Superior temporal gyrus (tissue), 1 donor: Measurements from ENCODE around the gene RASGRF2.

ENCODE experiments used
- DNase-seq: peaks from one replicate; pipeline ENCODE4 v3.0.0-alpha.2; 2016; ENCODE audit errors: extremely low spot score

Gene RASGRF2

DNA sequence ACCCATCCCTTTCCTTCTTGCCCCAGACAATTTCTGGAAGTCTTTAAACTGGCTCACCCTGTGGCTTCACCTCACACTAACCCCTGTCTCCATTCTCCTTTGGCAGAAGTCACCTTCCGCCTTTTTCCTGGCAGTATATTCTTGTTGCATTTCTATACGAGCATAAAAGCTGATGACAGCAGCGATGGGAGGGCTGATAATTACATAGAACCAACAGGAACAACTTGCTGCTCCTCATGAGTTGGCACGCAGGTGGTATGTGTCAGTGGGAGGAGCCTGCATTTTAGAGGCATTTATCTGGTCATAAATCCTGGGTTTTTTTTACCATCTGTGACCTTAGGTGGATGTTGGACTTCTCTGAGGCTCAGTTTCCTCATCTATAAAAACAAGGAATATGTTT lies 211.6 kb downstream of the RASGRF2 start:
- no peak for DNase-seq

DNA sequence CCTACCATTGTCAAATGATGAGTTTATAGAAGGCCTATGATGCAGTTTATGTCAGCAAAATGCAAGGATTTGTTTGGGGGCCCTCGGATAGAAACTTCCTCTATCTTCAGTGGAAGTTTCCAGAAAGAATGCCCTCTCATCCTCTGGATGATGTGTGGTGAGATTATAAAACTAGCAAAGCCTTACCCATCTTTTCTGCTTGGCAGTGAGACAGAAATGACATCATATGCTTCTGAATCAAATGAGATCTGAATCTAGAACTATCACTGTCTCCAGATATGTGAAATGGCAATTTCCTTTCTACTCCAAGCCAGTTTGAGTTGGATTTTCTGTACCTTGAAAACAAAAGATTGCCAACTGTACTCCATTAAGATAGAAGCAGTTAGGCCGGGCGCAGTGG lies 212.5 kb downstream of the RASGRF2 start:
- no peak for DNase-seq

DNA sequence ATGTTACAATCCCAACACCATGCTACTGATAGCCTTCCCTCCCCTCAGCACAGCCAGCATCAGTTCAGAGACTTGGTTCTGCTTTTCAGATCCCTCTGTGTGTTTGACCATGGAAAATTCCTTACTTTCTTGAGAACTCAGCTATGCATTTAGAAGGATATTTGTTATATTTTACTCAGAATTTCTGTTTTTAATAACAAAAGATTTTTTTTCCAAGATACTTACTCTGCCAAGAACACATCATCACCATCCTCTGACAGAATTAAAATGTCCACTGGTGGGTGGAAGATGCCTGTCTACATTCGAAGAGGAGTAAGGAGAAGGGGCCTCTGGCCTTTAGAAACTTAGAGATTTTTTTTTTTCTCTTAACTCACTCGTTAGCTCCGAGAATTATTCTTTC lies 216.9 kb downstream of the RASGRF2 start:
- no peak for DNase-seq

DNA sequence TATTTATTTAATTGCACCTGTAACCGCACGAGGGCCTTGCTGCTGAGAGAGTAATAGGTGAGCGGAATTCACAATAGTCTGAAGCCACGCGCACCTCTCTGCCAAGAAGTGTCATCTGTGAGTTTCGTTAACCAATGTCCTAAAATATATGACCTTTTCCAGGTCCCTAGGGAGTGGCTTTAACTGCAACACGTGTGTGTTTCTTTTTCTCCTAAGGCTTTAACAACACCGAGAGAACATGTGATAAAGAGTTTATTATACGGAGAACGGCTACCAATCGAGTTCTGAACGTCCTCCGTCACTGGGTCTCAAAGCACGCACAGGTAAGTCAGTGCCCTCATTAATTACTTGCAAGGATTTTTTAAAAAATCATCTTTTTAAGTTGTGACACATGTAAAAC lies 219.8 kb downstream of the RASGRF2 start:
- no peak for DNase-seq

DNA sequence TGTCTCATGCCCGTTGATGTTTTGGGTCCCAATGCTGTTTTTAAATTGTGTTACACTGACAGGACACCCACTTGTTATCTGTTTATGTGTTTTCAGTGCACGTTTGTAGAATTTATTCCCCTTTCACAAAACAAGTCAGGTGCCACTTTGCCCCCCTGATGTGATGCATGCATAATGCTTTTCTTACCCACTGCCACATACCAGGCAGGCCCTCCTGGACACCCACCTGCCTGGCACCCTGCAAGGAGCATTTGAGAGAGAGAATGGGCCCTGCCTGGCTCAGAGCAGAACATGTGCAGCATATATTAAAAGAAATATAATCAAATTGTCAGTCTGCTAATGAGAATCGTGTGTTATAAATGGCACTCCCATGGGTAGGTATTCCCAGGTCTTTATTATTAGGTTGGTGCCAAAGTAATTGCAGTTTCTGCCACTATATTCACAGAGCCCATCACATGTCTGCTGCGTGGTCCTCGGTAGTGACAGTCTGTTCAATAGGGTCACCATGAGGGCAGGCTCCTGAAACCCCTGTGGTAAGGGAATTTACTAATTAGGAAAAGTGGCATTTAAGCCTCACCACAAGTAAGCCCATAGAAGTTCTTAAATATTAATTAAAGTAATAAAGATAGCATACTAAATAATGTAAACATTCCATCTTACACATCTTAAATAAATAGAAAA lies 220.8 kb downstream of the RASGRF2 start:
- no peak for DNase-seq

DNA sequence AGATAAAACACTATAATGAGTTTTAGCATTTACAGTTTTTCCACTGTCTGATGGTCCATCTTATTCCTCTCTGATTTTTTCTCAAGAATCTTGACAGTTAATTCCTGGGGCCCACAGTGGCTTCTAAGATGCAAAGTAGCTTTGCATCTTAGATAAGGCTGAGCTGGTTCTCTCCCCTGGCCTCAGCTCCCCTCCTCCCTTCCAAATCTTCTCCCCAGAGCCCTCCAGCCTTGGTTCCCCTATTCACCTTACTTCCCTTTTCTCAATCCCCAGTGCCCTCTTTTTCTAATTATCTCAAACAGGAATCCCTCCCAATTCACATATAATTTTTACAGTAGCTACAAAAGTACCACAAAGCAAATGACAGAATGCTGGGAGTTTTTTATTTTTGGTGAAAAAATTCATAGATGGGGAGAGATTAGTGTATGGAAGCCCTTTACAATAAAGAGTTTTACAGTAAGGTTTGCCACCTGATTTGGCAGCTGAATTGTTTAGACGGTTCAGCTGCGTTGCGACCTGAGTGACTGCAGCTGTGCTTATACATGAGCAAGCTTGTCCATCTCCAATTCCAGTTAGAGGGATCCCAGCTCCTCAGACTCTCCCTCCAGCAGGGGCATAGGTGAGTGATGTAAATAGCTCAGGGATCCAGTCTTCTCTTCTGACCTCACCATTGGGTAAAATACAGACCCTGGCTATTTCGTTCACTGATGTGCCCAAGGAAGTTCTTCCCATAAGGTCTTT lies 221.6 kb downstream of the RASGRF2 start:
- DNase-seq: no peak

DNA sequence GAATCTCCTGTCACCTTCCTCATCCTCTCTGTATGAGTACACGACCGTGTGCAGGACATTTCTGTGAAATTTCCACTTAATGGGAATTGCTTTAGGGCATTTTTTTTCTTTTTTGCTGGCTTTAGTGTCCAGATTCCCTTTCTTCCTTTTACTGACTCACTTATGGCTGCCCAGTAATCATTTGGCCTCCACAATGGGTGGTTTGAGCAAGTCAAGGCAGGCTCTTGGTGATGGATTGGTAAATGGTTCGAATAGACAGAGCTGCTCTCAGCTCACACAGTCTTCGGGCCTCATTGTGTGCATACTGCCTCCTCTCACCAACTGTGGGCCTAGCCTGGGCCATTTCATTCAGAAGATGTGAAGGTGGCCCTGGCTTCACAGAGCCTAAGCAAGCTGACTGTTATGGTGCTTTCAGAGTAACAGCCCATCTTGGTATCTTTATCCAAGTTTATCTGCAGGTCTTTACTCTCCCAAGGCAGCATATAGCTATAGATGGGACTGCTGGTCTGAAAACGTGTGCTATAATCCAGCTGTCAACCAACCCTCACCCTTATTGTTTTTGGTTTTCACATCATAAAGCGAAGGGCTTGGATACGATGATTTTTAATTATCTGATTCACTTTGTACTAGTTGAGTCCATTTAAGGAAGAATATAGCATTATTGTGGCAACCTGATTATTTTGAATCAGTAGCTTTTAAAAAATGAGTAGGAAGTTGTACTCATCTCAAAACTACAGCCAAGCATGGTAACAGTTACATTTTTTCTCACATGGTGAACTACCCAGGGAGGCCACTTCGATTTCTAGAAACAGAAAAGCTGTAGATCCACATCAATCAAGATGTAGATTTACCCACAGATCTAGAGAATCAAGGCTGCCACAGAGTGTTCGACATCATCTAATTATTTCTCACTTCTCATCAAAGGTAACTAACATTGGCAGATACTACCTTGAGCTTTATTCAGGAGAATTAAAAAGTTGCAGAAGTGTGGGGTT lies 222.5 kb downstream of the RASGRF2 start:
- DNase-seq: no peak

DNA sequence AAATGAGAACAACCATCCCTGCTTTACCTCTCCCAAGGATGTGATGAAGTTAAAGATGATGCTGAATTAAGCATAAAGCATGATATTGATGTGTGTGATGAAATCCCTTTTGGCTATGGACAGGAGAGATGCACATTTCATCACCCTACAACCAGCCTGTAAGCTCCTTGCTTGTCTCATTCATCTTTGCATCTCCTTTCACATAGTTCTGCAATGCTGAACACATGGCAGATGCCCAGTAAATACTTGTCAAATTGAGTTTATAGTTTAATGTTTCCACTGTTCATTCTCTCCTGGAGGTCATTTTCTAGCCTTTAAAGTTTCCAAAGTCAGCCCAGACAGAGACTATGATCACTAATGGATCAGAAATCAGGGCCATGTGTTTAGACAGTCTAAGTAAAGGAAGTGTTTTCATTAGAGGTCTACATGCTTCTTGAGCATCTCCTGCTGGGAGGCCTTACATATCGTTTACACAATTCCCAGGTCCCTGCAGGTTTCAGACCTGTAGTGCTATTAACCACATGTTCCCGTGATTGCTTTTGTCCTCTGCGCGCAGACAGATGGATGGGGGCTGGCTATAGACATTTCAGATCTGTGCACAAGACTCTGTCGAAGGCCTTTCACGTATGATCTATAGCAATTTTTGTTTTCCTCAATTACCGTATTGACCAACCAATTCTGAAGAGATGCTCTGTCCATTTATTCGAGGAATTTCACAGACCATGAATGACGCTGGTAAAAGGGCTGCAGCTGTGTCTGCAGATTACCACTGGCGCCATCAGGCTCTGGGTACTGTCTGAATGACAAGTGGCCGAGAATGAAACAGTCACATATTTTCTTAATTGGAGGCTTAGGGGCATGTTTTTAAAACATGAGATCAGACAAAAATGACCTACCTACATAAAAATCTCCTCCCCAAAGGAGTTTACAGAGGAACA lies 223.9 kb downstream of the RASGRF2 start:
- no peak for DNase-seq

DNA sequence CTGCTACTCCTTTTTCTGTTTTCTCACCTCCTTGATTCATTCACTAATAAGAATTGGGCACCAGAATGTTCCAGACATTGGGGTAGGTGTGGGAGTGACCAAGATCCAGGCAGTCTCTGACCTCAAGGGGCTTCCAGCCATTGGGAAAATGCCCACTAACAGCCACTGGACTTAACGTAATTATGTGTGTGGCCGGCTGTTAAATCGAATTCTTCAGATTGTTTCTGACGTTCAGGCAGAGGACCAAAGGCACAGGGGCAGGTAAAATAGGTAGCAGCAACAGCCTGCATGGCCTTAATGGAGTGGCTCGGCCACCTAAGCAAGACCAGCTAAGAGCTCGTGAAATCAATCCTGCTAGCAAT lies 224.6 kb downstream of the RASGRF2 start:
- no peak for DNase-seq

DNA sequence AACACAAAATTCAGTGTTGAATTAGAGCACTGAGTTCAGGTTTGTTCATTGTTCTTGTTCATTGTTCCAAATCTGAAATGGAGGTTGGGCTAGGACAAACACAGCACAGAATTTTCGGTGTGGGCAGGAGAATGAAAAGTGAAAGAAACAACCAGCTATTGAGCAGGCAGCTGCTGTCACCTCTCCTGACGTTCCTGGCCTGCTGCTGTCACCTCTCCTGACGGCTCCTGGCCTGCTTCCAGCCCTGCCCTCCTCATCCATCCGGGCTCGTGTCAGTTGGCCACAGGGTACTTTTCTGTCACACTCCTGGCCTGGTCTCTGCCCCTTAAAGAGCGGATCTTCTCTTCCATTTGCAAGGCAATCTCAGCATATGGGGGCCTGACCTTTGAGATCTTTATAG lies 227.7 kb downstream of the RASGRF2 start:
- no peak for DNase-seq

DNA sequence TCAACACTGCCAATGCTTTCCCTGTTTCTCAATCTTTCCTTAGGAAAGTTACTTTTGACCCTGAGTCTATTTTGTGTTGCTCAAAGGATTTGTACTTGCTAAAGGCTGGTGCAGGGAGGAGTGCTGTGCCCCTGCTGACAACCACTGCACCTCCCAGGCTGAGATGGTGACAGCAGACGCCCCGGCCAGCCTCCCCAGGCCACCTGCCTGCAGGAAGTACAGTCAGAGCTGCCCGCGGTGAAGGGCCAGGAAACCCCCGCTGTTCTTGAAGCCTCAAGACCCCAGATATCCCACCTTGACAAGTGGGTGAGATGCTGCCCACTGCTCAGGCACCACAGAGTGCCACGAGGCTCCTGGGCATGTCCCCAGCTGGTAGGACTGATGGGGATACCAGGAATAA lies 228.8 kb downstream of the RASGRF2 start:
- DNase-seq: no peak

DNA sequence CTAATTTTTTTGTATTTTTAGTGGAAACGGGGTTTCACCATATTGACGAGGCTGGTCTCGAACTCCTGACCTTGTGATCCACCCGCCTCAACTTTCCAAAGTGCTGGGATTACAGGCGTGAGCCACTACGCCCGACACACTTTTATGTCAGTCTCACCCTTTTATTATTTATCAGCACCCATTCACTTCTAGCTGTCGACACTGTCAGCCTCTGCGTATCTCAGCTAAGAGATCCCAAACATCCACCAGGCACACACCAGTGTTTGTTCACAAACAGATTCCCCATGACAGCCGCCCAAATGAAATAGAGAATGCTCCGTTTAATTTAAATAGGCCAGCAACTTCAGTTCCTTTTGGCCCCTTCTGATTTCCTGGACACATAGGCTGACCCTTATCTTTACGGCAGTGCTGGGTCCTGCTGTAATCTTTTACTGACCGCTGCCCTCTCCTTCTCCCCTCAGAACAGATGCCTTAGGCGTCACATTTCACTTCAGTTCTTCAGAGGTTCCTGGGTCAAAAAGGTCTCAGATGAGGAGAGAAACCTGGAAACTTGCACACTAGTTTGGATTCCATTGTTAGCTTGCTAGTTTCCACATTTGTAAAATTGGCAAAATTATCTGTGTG lies 229.8 kb downstream of the RASGRF2 start:
- DNase-seq: no peak

DNA sequence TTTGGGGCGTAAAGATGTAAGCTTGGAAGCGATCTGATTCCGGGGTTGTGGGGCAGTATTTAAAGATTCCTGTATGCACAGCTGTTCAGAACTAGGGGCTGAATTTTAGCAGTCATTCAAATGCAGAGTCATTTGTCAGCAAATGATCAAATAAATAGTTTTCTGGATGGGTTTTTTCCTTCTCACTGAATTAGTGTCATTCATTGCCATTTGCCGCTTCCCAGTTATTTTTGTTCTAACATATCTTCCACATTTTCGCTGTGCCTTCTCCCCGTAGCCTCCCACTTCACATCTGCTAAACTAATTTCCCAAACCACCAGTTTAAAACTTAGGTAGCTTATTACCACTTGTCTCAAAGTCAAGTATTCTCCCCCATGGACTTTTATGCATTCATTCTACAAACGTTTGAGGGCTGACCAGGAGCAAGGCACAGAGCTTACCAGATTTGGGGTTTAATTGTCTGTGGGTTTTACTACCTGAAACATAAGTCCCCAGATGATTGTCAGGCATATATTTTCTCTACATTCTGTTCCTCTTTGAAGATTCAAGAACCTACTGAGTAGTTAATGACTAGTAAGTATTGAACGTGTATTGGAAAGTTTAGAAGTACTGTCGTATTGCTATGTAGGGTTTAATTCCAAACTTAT lies 231.7 kb downstream of the RASGRF2 start:
- peak; percentile 60 for DNase-seq

DNA sequence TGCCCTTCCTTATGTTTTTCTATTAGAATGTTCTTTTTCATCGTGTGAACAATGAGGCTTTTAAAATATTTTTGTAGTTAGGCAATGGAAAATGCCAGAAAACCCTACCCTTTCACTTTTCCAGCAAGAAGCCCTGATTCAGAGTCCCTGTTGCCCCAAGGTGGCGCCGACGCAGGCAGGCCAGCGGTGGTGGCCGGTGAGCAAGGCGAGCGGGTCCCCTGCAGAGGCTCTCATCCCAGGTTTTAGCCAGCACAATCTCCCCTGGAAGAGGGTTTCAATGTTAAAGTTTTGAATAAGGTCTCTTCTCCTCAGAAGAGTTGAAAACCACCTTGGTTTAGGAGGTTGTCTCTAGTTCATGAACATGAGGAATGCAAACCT lies 232.2 kb downstream of the RASGRF2 start:
- no peak for DNase-seq

DNA sequence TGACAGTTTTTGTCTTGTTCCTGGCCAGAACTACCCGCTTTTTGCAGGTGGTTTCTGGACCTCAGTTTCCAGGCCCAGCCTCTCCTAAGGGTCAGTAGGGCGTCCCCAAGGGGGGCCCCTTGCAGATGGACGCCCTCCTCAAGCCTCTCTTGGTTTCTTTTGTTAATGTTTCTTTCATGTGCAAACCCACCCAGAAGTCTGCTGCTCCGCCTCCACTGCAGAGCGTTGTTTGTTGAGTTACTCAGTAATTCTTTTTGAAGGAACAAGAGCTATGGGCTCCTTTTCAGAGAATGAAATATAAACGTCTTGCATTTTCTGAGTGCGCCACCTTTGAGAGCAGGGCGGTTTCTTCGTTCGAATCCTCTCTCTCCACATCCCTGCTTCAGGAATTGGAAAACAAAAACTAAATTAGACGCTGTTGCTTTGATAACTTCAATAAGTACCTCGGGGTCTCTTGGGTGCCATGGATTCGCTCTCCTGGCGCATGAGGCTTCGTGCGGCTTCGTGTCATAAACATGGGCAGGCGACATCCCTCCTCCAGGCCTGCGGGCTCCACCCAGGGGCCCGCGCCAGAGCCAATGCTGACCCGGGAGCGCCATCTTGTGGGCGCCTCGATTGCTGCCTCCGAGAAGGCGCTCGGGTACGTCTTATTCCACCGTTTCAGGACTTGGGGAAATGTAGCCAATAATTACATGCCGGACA lies 234.6 kb downstream of the RASGRF2 start:
- peak; percentile 90 for DNase-seq

DNA sequence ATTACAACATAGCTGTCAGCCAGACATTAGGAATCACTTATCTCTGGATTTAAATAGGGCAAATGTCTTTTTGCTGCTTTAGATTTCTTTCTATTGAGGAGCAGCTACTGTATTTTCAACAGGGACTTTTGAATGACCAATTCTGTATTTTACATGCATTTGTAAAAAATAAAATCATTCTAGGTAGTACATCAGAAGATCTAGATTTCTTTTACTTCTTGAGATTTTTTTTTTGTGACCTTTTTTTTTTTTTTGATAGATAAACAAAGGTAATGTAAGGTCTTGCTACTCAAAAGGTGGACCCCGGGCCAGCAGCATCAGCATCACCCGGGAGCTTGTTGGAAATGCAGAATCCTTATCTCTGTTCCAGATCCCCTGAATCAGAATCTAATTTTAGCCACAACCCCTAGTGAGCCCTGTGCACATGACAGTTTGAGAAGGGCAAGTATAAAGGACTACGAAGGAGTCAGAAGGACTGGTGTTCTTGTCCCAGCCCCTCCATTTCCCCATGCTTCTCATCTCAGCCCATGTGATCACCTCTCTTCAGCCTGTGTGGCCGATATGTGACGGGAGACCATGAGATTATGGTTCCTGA lies 235.3 kb downstream of the RASGRF2 start:
- no peak for DNase-seq

DNA sequence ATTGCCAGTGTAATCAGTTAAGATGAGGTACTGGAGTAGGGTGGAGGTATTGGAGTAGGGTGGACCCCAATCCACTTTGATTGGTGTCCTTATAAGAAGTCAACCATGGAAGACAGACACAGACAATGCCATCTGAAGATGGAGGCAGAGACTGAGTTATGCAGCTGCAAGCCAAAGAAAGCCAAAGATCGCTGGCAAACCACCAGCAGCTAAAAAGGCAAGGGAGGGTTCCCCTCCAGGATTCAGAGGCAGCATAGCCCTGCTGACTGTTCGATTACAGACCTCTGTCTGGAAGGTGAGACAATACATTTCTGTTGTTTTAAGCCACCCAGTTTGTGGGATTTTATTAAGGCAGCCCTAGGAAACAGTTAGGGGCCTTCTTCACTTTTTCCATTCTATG lies 242.5 kb downstream of the RASGRF2 start:
- no peak for DNase-seq

DNA sequence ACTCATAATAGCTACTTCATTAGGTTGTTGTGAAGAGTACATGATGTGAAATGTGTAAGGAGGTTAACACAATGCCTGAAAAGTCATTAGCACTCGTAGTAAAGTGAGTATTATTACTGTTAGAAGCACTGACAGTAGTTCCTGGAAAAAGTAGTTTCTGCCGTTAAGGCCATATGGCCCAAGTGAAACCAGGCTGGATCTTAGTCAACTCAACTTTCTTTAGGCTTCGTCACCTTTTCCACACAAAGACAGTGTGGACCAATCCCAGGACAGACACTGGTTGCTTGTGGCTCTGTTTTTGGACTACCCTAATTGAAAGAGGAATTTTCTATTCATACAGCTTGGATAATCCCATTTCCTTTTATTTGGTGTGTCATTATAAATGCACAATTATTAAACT lies 243.6 kb downstream of the RASGRF2 start:
- DNase-seq: no peak

DNA sequence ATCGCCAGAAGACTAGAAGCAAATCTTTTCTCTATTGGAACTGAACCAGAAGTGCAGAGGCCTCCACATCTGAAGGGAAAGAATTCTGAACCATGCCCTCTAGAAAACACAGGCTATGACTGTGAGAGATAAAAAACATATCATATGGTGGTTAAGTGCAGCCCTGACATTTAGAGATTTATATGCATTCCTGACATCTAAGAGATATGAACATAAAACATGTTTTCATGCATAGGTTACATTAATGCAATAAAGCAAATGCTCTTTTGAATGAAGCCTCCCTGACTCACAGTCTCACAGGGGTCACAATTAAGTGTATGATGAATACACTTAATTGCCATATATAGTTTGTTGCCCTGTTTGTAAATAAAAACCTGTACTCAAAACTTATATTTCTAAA lies 244.0 kb downstream of the RASGRF2 start:
- no peak for DNase-seq
